GM23338 (cell line): ENCODE results near the gene DNM2. TPM values are rescaled to one million over a fixed set of nuclear protein-coding genes. Genes with fewer than 3 reads are reported as not detected.

ENCODE experiments used
- ATAC-seq: fragments of 200-7000 bp; cut with Tn5 transposase; 3 replicates; pipeline ENCODE4 v1.9.1; 2020
- DNase-seq: peaks from one replicate; pipeline ENCODE4 v3.0.0-alpha.2; 2015; ENCODE audit warnings: low spot score
- H2AFZ ChIP-seq: fragments of 200-600 bp; sonication (generic); 2 replicates; pipeline ENCODE4 v1.8.0; 2016; ENCODE audit warnings: antibody characterized with exemption, mild to moderate bottlenecking, moderate library complexity
- H3F3A ChIP-seq: fragments of 200-600 bp; sonication (generic); replicated peaks from 2 replicates; pipeline ENCODE4 v1.8.0; 2017; ENCODE audit warnings: antibody characterized with exemption, mixed run types, low read depth
- H3K27ac ChIP-seq: fragments of 200-600 bp; sonication (generic); 2 replicates; pipeline ENCODE4 v1.6.1; 2016; ENCODE audit warnings: low read depth
- H3K27me3 ChIP-seq: fragments of 200-600 bp; sonication (generic); 2 replicates; pipeline ENCODE4 v1.8.0; 2016; ENCODE audit warnings: mild to moderate bottlenecking, mixed run types, moderate library complexity; ENCODE audit not compliant: insufficient read depth
- H3K36me3 ChIP-seq: fragments of 200-600 bp; sonication (generic); 2 replicates; pipeline ENCODE4 v1.8.0; 2016; ENCODE audit warnings: mild to moderate bottlenecking; ENCODE audit not compliant: insufficient read depth
- H3K4me1 ChIP-seq: fragments of 200-600 bp; sonication (generic); 2 replicates; pipeline ENCODE4 v1.8.0; 2016; ENCODE audit warnings: mild to moderate bottlenecking, moderate library complexity; ENCODE audit not compliant: insufficient read depth
- H3K4me2 ChIP-seq: fragments of 200-600 bp; sonication (generic); 2 replicates; pipeline ENCODE4 v1.7.1; 2017; ENCODE audit warnings: mixed run types
- H3K4me3 ChIP-seq: fragments of 200-600 bp; sonication (generic); 2 replicates; pipeline ENCODE4 v1.6.1; 2016; ENCODE audit warnings: mixed run types
- H3K79me2 ChIP-seq: fragments of 200-600 bp; sonication (generic); replicated peaks from 2 replicates; pipeline ENCODE4 v1.8.0; 2017; ENCODE audit warnings: mild to moderate bottlenecking; ENCODE audit not compliant: insufficient read depth
- H3K9me2 ChIP-seq: fragments of 200-600 bp; sonication (generic); 2 replicates; pipeline ENCODE4 v1.8.0; 2017; ENCODE audit not compliant: insufficient read depth
- H4K20me1 ChIP-seq: fragments of 200-600 bp; sonication (generic); replicated peaks from 2 replicates; pipeline ENCODE4 v1.8.0; 2017; ENCODE audit warnings: mild to moderate bottlenecking; ENCODE audit not compliant: insufficient read depth
- H3K27ac Mint-ChIP-seq: 2 replicates; pipeline ENCODE4 v1.8.0; 2020; ENCODE audit warnings: inconsistent platforms, mild to moderate bottlenecking, moderate library complexity, mixed read lengths
- H3K27me3 Mint-ChIP-seq: 3 replicates; pipeline ENCODE4 v1.8.0; 2022; ENCODE audit warnings: low read depth, mild to moderate bottlenecking, moderate library complexity, mixed read lengths, inconsistent platforms; ENCODE audit not compliant: insufficient read depth, poor library complexity
- H3K36me3 Mint-ChIP-seq: 3 replicates; pipeline ENCODE4 v1.8.0; 2021; ENCODE audit warnings: low read depth, mild to moderate bottlenecking, inconsistent platforms, moderate library complexity, mixed read lengths
- H3K4me1 Mint-ChIP-seq: 3 replicates; pipeline ENCODE4 v1.8.0; 2020; ENCODE audit warnings: mild to moderate bottlenecking, inconsistent platforms, mixed read lengths
- H3K4me3 Mint-ChIP-seq: 3 replicates; pipeline ENCODE4 v1.8.0; 2021; ENCODE audit warnings: moderate library complexity, mild to moderate bottlenecking, inconsistent platforms, mixed read lengths
- H3K9me3 Mint-ChIP-seq: 3 replicates; pipeline ENCODE4 v1.8.0; 2020; ENCODE audit warnings: moderate library complexity, mild to moderate bottlenecking, inconsistent platforms, mixed read lengths
- CREB1 ChIP-seq: fragments of 250-450 bp; sonication (Bioruptor Pico); IDR thresholded peaks from 2 replicates; pipeline ENCODE4 v1.5.0; 2020; ENCODE audit warnings: low read depth, mild to moderate bottlenecking, moderate library complexity
- EZH2 ChIP-seq: fragments of 200-600 bp; sonication (generic); IDR thresholded peaks from one replicate; pipeline ENCODE4 v1.8.0; 2017; ENCODE audit warnings: antibody characterized with exemption, mild to moderate bottlenecking, low read depth; ENCODE audit not compliant: unreplicated experiment
- EZH2phosphoT487 ChIP-seq: fragments of 200-600 bp; sonication (generic); IDR thresholded peaks from one replicate; pipeline ENCODE4 v1.8.1; 2018; ENCODE audit warnings: antibody characterized with exemption; ENCODE audit not compliant: unreplicated experiment
- JUNB ChIP-seq: IDR thresholded peaks from one replicate; pipeline ENCODE4 v1.6.1; 2016; ENCODE audit warnings: antibody characterized with exemption; ENCODE audit not compliant: unreplicated experiment
- POLR2AphosphoS5 ChIP-seq: IDR thresholded peaks from 2 replicates; pipeline ENCODE4 v1.6.1; 2016; ENCODE audit warnings: antibody characterized with exemption, low read depth
- STAT1 ChIP-seq: IDR thresholded peaks from one replicate; pipeline ENCODE4 v1.6.1; 2016; ENCODE audit warnings: antibody characterized with exemption; ENCODE audit not compliant: unreplicated experiment
- ZNF114 ChIP-seq: fragments of 250-450 bp; sonication (Bioruptor Pico); IDR thresholded peaks from 2 replicates; pipeline ENCODE4 v1.5.0; 2020; ENCODE audit warnings: mild to moderate bottlenecking, moderate library complexity
- ZNF331 ChIP-seq: fragments of 250-450 bp; sonication (Bioruptor Pico); IDR thresholded peaks from 2 replicates; pipeline ENCODE4 v1.5.0; 2020; ENCODE audit warnings: low read depth, mild to moderate bottlenecking, moderate library complexity
- polyA plus RNA-seq: library from polyadenylated mRNA; unstranded; fragments of >200 nt; fragmentation: Nextera tagmentation; extraction: Ambion mirVana; gene quantifications from 2 replicates; pipeline ENCODE4 v1.2.1, GENCODE V29; 2016
- total RNA-seq: library from RNA; depleted of rRNA; stranded (reverse); fragments of >200 nt; shearing (Covaris generic); gene quantifications from 2 replicates; pipeline ENCODE4 v1.2.3, GENCODE V29; 2014
- TF ChIP-seq, protein P1 (sequence below): fragments of 250-450 bp; sonication (Bioruptor Pico); IDR thresholded peaks from 2 replicates; pipeline ENCODE4 v1.5.0; 2020; ENCODE audit warnings: mild to moderate bottlenecking, moderate library complexity
- TF ChIP-seq, protein P2 (sequence below): IDR thresholded peaks from 2 replicates; pipeline ENCODE4 v1.6.1; 2016; ENCODE audit warnings: antibody characterized with exemption
- TF ChIP-seq, protein P3 (sequence below), 2 experiments: fragments of 200-600 bp in 1 of 2; sonication (generic) in 1 of 2; conservative IDR thresholded peaks; 2 replicates each; pipeline versions ENCODE4 v1.5.1 to v1.6.1; 2016 to 2017; ENCODE audit warnings: antibody characterized with exemption in 2 of 2, low read depth in 2 of 2, mild to moderate bottlenecking in 2 of 2, moderate library complexity in 1 of 2
- TF ChIP-seq, protein P4 (sequence below): IDR thresholded peaks from one replicate; pipeline ENCODE4 v1.6.1; 2018; ENCODE audit warnings: antibody characterized with exemption; ENCODE audit not compliant: unreplicated experiment

The DNM2 gene
- total and polyA plus RNA-seq, 2 experiments from 2014 or later = 40.7 to 138 TPM

DNA sequence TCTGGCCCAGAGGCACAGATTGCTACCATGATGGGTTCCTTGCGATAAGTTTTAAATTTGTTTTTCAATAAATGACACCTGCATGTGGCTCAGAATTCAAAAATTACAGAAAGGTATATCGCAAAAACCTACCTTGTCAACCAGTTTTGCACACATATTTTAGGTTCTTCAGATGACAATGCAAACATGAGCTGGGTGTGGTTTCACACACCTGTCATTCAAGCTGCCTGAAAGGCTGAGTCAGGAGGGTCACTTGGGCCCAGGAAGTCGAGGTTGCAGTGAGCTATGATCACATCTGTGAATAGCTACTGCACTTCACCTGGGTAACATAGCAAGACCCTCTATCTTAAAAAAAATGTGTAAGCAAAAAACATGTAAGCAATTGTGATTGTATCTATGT is 56.1 kb downstream of the DNM2 start (continued):
- TF ChIP-seq, protein P1, sequence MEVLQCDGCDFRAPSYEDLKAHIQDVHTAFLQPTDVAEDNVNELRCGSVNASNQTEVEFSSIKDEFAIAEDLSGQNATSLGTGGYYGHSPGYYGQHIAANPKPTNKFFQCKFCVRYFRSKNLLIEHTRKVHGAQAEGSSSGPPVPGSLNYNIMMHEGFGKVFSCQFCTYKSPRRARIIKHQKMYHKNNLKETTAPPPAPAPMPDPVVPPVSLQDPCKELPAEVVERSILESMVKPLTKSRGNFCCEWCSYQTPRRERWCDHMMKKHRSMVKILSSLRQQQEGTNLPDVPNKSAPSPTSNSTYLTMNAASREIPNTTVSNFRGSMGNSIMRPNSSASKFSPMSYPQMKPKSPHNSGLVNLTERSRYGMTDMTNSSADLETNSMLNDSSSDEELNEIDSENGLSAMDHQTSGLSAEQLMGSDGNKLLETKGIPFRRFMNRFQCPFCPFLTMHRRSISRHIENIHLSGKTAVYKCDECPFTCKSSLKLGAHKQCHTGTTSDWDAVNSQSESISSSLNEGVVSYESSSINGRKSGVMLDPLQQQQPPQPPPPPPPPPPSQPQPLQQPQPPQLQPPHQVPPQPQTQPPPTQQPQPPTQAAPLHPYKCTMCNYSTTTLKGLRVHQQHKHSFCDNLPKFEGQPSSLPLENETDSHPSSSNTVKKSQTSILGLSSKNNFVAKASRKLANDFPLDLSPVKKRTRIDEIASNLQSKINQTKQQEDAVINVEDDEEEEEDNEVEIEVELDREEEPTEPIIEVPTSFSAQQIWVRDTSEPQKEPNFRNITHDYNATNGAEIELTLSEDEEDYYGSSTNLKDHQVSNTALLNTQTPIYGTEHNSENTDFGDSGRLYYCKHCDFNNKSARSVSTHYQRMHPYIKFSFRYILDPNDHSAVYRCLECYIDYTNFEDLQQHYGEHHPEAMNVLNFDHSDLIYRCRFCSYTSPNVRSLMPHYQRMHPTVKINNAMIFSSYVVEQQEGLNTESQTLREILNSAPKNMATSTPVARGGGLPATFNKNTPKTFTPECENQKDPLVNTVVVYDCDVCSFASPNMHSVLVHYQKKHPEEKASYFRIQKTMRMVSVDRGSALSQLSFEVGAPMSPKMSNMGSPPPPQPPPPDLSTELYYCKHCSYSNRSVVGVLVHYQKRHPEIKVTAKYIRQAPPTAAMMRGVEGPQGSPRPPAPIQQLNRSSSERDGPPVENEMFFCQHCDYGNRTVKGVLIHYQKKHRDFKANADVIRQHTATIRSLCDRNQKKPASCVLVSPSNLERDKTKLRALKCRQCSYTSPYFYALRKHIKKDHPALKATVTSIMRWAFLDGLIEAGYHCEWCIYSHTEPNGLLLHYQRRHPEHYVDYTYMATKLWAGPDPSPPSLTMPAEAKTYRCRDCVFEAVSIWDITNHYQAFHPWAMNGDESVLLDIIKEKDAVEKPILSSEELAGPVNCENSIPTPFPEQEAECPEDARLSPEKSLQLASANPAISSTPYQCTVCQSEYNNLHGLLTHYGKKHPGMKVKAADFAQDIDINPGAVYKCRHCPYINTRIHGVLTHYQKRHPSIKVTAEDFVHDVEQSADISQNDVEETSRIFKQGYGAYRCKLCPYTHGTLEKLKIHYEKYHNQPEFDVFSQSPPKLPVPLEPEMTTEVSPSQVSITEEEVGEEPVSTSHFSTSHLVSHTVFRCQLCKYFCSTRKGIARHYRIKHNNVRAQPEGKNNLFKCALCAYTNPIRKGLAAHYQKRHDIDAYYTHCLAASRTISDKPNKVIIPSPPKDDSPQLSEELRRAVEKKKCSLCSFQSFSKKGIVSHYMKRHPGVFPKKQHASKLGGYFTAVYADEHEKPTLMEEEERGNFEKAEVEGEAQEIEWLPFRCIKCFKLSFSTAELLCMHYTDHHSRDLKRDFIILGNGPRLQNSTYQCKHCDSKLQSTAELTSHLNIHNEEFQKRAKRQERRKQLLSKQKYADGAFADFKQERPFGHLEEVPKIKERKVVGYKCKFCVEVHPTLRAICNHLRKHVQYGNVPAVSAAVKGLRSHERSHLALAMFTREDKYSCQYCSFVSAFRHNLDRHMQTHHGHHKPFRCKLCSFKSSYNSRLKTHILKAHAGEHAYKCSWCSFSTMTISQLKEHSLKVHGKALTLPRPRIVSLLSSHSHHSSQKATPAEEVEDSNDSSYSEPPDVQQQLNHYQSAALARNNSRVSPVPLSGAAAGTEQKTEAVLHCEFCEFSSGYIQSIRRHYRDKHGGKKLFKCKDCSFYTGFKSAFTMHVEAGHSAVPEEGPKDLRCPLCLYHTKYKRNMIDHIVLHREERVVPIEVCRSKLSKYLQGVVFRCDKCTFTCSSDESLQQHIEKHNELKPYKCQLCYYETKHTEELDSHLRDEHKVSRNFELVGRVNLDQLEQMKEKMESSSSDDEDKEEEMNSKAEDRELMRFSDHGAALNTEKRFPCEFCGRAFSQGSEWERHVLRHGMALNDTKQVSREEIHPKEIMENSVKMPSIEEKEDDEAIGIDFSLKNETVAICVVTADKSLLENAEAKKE (CRISPR knock-in tag) = no peak
- TF ChIP-seq CREB1 = no peak
- no peak for TF ChIP-seq EZH2phosphoT487
- TF ChIP-seq ZNF331 (CRISPR knock-in tag) = no peak
- TF ChIP-seq, protein P2, sequence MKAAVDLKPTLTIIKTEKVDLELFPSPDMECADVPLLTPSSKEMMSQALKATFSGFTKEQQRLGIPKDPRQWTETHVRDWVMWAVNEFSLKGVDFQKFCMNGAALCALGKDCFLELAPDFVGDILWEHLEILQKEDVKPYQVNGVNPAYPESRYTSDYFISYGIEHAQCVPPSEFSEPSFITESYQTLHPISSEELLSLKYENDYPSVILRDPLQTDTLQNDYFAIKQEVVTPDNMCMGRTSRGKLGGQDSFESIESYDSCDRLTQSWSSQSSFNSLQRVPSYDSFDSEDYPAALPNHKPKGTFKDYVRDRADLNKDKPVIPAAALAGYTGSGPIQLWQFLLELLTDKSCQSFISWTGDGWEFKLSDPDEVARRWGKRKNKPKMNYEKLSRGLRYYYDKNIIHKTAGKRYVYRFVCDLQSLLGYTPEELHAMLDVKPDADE = no peak
- TF ChIP-seq, protein P3, sequence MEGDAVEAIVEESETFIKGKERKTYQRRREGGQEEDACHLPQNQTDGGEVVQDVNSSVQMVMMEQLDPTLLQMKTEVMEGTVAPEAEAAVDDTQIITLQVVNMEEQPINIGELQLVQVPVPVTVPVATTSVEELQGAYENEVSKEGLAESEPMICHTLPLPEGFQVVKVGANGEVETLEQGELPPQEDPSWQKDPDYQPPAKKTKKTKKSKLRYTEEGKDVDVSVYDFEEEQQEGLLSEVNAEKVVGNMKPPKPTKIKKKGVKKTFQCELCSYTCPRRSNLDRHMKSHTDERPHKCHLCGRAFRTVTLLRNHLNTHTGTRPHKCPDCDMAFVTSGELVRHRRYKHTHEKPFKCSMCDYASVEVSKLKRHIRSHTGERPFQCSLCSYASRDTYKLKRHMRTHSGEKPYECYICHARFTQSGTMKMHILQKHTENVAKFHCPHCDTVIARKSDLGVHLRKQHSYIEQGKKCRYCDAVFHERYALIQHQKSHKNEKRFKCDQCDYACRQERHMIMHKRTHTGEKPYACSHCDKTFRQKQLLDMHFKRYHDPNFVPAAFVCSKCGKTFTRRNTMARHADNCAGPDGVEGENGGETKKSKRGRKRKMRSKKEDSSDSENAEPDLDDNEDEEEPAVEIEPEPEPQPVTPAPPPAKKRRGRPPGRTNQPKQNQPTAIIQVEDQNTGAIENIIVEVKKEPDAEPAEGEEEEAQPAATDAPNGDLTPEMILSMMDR (conservative IDR thresholded peaks at IDR 0.05; ENCODE audit: low read depth in 2 of 2) = no peak
- TF ChIP-seq JUNB = no peak

DNA sequence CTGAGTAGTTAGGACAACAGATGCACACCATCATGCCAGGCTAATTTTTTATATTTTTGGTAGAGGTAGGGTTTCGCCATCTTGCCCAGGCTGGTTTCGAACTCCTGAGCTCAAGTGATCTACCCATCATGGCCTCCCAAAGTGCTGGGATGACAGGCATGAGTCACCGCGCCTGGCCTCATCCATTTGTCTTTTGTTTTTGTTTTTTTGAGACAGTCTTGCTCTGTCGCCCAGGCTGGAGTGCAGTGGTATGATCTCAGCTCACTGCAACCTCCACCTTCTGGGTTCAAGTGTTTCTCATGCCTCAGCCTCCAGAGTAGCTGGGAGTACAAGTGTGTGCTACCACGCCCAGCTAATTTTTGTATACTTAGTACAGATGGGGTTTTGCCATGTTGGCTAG is 57.0 kb downstream of the DNM2 start:
- Histone ChIP-seq H3K36me3 (peaks cover 15% of the 10 kb centered on the region), H3F3A (peaks cover 2% of the 10 kb centered on the region; the same call in 1 of the 2 replicates), H3K9me2 (no peaks in the 10 kb centered on the region), H3K27ac (no peak overlapping the region), H4K20me1 (no peaks in the 10 kb centered on the region), H3K4me2 (no peak overlapping the region), H3K4me3 (no peak overlapping the region), H3K27me3 (no peaks in the 10 kb centered on the region), H2AFZ (no peak overlapping the region), H3K79me2 (no peaks in the 10 kb centered on the region), H3K4me1 (no peaks in the 10 kb centered on the region)
- no peak for ATAC-seq
- peaks cover 5% of the 10 kb centered on the region for H3K27me3 Mint-ChIP-seq
- DNase-seq = no peak
- H3K4me3 Mint-ChIP-seq = no peak overlapping the region
- peaks cover 5% of the 10 kb centered on the region for H3K4me1 Mint-ChIP-seq
- H3K27ac Mint-ChIP-seq = no peak overlapping the region
- no peaks in the 10 kb centered on the region for H3K9me3 Mint-ChIP-seq
- H3K36me3 Mint-ChIP-seq = peaks cover 45% of the 10 kb centered on the region
- TF ChIP-seq STAT1 (no peak), EZH2 (no peak), POLR2AphosphoS5 (no peak), CREB1 (no peak), ZNF114 (CRISPR knock-in tag) (no peak), JUNB (no peak), ZNF331 (CRISPR knock-in tag) (no peak)
- TF ChIP-seq, protein P2 = no peak
- TF ChIP-seq, protein P4, sequence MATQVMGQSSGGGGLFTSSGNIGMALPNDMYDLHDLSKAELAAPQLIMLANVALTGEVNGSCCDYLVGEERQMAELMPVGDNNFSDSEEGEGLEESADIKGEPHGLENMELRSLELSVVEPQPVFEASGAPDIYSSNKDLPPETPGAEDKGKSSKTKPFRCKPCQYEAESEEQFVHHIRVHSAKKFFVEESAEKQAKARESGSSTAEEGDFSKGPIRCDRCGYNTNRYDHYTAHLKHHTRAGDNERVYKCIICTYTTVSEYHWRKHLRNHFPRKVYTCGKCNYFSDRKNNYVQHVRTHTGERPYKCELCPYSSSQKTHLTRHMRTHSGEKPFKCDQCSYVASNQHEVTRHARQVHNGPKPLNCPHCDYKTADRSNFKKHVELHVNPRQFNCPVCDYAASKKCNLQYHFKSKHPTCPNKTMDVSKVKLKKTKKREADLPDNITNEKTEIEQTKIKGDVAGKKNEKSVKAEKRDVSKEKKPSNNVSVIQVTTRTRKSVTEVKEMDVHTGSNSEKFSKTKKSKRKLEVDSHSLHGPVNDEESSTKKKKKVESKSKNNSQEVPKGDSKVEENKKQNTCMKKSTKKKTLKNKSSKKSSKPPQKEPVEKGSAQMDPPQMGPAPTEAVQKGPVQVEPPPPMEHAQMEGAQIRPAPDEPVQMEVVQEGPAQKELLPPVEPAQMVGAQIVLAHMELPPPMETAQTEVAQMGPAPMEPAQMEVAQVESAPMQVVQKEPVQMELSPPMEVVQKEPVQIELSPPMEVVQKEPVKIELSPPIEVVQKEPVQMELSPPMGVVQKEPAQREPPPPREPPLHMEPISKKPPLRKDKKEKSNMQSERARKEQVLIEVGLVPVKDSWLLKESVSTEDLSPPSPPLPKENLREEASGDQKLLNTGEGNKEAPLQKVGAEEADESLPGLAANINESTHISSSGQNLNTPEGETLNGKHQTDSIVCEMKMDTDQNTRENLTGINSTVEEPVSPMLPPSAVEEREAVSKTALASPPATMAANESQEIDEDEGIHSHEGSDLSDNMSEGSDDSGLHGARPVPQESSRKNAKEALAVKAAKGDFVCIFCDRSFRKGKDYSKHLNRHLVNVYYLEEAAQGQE = no peak
